Erythroblast (primary cell): Measurements from ENCODE around the gene ANKRD53.

Source experiments
- DNase-seq, 2 experiments: peaks; one replicate each; lab custom pipeline; 2025; lab: John Stamatoyannopoulos, UW
- GATA1 ChIP-seq: IDR thresholded peaks from 2 replicates; pipeline ENCODE4 v1.6.1; 2011; ENCODE audit warnings: low read depth, mild to moderate bottlenecking, control low read depth, low read length, moderate library complexity
- POLR2A ChIP-seq: IDR thresholded peaks from 2 replicates; pipeline ENCODE4 v1.6.1; 2011; ENCODE audit warnings: mild to moderate bottlenecking, low read length

The ANKRD53 gene

DNA sequence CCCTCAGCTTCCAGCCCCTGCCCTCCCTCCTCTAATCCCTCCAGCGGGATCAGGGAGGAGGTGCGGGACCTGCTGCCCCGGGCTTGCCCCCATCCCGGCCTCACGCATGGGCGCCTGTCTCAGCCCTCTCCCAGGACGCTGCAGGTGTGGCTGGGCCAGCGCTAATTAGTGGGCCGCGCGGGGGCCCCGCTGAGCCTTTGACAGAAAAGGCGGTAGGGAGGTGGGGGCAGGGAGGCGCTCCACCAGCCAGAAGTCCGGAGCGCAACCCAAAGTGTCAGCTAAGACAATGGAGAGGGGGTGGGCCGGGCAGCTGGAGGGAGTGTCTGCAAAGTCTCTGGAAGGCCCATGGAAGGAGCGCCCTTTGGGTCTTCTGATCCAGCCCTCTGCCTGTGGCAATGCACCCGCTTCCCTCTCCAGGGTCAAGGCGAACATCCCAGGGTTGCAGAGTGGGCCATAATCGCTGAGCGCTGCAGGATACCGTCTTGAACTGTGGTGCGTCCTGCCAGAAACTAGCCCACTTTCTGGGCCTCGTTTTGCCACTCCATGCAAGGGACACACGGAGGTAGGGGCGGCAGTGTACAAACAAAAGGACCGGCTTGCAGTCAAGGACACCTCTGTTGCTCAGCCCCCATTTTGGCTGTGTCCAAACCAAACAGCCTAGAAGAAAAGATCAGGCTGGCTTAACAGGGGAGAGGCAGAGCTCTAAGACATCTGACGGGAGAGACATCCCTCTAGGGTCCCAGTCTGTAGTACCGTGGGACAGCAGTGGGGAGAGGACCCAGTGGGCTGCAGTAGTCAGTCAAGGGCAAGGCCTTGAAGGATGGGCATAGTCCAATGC, 39.2 kb upstream of the ANKRD53 start:
- no peak for DNase-seq
- no peak for TF ChIP-seq GATA1

GRCh38 chr2:70939839-70940580, 38.4 kb upstream of the ANKRD53 start:
- no peak for TF ChIP-seq GATA1
- TF ChIP-seq POLR2A, result no peak
- no peak for DNase-seq

DNA sequence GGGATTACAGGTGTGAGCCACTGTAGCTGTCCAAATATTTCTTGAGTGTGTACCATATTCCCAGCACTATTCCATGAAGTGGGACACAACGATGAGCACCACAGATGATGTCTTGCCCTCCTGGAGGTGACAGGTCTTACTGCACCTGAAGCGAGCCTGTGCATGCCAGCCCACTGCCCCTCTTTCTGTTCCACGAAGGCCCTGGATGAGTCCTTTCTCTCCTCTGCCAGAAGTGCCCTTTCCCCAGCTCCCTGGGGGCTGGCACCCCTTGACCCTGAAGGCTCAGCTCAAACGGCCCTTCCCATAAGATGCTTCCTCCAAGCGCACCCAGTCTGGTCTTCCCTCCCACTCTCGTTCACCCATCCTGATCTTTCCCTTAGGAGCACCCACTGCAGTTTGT, 37.2 kb upstream of the ANKRD53 start:
- TF ChIP-seq POLR2A (no peak), GATA1 (no peak)
- DNase-seq, result no peak

DNA sequence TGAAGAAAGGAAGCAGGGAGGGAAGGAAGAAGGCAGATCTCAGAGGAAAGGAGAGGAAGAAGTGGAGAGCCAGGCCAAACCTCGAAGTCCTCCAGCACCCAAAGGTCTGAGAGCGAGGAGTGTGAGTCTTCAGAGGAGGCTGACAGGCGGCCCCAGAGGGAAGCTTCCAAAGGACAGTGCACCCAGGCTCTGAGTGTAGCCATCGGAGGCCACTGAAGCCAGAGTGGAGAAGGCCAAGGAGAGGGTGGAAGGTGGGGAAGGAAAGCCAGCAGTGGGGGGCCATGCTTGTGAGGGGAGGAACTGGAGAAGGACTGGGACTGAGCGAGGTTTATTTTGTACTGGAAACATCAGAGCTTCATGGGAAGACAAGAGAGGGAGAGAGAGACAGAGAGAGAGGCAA, 36.7 kb upstream of the ANKRD53 start:
- no peak for DNase-seq
- TF ChIP-seq POLR2A, result no peak
- no peak for TF ChIP-seq GATA1

DNA sequence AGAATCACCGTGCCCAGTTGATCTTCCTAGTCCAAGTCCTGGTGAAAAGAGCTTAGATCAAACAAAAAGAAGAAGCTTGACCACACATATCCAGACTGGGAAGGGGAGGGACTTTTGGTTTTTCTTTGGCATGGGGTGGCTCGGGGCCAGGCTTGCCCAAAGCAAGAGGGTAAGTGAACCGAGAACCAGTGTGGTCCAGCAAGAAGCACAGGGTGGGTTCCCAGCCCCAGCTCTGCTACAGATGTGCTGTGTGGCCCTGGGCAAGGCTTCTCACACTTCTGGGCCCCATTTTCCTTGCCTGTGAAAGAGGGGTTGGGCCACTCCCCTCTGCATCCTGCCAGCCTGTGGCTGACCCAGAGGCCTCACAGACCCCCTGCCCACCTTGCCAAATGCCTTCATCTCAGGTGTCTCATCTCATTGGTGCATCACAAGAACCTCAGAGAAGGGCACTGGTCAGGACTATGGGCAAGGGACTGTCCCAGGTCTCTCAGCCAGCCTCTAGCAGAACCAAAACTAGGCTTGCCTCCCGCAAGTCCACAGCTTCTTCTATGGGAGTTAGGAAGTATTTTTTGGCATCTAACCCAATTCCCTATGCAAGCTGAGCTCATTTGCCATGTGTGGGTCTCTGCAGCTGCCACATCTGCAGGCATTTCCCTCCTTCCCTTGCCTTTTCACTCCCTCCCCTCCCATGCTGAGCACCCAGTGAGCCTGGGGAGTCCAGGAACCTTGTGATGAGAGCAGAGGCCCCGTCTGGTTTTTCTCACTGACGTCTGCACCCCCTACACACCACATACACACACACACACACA, 35.8 kb upstream of the ANKRD53 start:
- DNase-seq, result no peak
- TF ChIP-seq GATA1 (no peak), POLR2A (no peak)

DNA sequence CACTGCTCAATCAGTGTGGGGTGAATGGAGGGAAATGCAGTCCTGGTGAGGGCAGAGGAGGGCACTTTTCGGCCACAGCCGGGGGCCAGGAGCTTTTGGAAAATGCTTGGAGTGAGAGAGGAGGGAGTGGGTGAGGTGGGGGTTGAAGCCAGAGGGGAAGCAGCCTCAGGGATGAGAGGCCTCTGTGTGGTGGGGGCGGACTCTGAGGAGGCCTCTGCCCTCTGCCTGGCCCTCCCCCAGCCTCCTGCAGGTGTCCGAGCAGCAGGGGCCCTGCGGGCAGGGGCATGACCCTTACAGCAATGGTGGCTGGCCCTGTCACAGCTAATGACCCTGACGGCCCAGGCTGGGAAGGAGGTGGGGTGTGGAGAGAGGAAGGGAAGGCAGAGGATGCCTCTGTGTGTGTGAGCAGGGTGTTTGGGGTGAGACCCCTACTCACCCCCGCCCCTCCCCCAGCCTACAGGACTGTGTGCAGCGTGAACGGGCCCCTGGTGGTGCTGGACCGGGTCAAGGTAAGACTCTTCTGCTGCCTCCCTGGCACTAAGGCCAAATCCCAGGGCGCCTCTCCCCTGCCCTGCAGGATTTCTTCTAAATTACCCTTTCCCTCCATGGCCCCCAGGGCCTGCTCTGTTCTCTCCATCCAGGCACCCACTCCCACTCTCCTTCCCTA, 35.1 kb upstream of the ANKRD53 start:
- no peak for DNase-seq
- TF ChIP-seq POLR2A (no peak), GATA1 (no peak)

DNA sequence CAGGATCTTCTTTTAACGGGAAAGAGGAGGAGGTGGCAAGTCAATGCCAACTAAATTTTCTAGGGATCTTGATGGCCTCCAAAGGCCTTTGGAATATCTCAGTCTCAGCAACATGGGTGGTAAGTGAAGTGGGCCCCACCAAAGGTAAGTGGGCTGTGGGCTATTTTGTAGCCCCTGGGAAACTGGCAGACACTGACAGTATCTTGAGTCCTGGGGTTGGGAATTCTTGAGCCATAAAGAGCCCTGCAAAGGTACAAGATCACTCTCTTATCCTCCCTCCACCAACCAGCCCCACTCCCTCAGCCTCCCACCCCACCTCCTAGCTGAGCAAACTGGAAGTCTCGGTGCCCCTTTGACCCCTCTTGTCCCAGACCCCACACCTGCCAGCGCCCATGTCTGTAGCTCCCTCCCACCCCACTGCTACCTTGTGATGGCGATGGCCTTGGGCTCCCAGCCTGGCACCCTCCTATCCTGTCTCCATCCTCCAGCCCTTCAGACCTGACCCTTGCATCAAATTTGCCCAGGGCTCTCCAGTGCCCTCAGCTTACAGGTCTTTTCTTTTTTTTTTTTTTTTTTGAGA, 34.2 kb upstream of the ANKRD53 start:
- DNase-seq, result no peak
- TF ChIP-seq GATA1 (no peak), POLR2A (no peak)

DNA sequence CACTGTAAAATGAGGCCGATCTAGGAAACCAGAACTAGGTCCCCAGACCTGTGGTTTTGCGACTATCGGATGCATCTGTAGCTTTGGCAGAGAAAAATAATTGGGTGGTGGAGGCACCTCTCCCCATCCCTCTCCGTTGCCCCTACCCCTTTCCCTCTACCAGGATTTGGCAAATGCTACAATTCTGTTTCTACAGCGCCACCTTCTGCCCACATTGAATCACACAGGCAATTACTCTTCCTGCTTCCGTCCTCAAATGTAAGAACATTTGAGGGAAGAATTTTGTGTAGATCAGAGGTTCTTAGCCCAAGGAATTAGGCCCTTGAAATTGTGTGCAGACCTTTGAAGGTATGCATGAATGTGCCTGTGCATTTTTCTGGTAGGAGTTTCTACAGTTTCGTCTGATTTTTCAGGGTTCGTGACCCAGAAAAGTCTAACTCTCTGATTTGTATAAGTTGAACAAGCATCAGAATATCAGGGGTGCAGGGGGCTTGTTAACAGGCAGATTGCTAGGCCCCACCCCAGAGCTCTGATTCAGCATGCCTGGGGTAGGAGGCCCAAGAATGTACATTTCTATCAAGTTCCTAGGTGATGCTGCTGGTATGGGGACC, 31.5 kb upstream of the ANKRD53 start:
- DNase-seq, result peak; percentile 42 to 72
- no peak for TF ChIP-seq GATA1
- TF ChIP-seq POLR2A, result no peak

- no peak for TF ChIP-seq POLR2A
- TF ChIP-seq GATA1, result no peak
- DNase-seq, result peak in 1 of 2 experiments; percentile 11
Observed at GRCh38 chr2:70947556-70948184, 30.8 kb upstream of the ANKRD53 start.

GRCh38 chr2:70948337-70949003, 30.0 kb upstream of the ANKRD53 start:
- TF ChIP-seq GATA1 (no peak), POLR2A (no peak)
- DNase-seq, result peak; percentile 66 to 85

GRCh38 chr2:70949086-70949485, 29.3 kb upstream of the ANKRD53 start:
- no peak for DNase-seq
- TF ChIP-seq POLR2A (no peak), GATA1 (no peak)
